Non-pigmented ciliary epithelial cell (primary cell): ENCODE data around the gene NEK4.

Source experiments
- DNase-seq: peaks from one replicate; pipeline ENCODE4 v3.0.0-alpha.2; 2010; ENCODE audit warnings: low read depth

Gene NEK4

DNA sequence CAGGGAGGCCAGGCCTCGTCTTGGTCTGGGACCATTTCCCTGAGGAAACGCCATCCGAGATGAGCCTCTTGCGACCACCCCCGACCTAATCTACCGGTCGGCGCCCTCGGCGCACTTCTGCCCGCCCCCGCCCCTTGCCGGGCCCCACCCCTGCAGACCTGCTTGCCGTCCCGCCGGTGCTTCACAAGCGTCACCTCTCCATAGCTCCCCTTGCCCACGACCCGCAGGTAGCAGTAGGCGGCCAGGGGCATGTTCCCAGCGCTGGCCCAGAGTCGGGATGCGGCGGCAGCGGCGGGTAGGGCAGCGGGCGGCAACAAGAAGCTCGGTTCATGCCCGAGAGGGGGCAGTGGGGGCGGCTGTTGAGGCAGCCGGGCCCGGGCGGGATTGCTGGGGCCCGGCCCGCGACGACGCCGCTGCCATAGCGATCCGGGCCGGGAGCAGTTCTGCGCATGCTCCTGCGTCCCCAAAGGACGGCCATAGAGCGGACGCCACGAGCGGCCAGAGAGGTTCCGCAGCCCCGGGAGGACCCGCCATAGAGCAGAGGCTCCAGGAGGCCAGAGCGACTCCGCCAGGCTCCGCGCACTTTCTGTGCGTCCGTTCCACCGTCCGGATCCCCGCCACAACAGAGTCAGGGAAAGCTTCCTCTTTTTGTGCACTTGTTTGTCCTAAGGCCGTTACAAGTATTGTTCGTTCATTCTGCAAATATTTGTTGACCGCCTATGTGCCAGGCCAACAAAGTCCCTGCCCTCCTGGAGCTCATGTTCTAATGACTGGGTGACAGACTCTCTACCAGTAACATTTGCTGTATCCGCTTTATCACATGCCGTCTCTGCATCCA lies at the start of gene NEK4:
NEK4 (minus strand) TSS at position 445 of the 838 bp plus-strand sequence; CDS start at position 251, 194 bp downstream.
- peak; percentile 47 for DNase-seq

DNA sequence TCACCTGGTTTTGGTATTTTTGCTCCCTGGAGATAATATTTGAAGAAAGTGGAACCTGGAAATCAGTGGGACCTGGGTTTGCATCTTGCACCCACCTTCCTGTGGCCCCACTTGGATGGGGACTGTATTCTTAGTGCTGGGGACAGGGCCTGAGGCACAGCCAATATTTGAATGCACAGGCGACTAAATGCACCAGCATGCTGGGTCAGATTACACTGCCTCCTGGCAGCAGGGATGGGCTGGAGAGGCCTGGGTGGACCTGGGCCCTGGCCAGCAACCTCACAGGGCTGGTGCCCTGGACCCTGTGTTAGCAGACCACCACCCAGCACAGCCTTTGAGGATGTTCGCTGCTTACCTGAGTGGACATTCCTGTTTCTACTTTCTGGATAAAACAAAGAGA lies 49.2 kb upstream of the NEK4 start:
- DNase-seq: no peak

GRCh38 chr3:52817860-52818259 lies 47.1 kb upstream of the NEK4 start:
- DNase-seq: no peak

- DNase-seq: no peak
Measured at GRCh38 chr3:52817221-52817620, 46.5 kb upstream of the NEK4 start.

- no peak for DNase-seq
Measured at GRCh38 chr3:52816654-52817053, 45.9 kb upstream of the NEK4 start.

GRCh38 chr3:52816199-52816598 lies 45.5 kb upstream of the NEK4 start:
- no peak for DNase-seq

DNA sequence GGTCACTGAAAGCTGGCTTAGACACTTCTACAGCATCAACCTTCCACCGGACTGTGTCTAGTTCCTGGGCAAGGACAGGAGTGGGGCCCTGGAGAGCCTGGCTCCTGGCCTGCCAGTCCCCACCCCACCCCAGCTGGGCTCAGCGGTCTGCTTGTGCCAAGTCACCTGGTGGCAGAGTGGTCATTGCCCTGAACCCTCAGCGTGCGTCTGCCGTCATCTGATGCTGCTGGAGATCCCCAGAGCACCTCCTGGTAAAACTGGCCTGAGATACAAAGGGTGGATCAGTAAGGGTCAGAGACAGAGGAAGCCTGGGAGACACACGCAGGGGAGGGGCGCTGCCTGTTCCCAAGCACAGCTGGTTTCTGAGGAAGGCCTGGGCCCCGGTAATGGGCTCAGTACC lies 43.1 kb upstream of the NEK4 start:
- no peak for DNase-seq

GRCh38 chr3:52811452-52812011 lies 40.8 kb upstream of the NEK4 start:
- no peak for DNase-seq

- DNase-seq: no peak
Measured at GRCh38 chr3:52810923-52811322, 40.2 kb upstream of the NEK4 start.

DNA sequence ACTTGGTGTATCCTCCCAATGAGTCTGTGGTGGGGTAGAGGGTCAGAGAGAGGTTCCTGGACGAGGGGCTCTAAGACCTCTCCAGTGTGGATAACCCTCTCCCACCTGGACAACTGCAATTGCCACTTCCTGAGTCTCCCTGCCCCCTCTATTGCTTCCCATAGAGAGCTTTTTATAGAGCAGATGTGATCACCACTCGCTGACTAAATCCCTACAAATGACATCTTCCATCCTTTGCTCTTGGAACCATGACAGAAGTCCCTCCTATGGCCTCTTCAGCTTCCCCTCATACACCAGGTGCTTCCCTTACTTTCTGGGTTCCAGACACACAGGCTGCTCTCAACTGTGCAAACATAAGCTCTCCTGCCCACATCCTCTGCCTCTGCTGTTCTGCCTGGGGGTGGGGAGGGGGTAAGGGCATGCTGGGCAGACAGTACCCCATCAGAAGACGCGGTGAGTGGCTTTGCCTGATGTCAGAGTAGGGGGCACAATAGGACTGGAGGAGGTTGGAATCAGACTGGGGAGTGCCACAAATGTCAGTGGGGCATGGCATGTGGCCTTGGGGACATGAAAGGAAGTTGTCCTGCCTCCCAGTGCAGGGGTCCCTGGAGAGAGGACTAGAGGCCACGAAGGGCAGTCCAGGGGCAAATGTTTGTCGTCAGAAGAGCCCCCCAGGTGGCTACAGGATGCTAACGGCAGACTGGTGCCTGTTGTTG lies 39.1 kb upstream of the NEK4 start:
- no peak for DNase-seq

DNA sequence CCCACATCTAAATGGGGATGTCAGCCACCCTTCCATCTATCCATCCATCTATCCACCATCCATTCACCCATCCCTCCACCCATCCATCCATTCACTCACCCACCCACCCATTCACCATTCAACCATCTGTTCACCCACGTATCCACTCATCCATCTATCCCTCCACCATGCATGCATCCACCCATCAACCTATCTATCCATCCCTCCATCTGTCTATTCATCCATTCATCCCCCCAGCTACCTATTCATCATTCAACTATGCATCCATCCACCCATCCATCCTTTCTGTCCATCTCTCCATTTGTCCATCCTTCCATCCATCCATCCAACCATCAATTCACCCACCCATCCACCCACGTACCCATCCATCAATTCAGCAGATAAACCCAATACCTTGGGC lies 38.4 kb upstream of the NEK4 start:
- no peak for DNase-seq

DNA sequence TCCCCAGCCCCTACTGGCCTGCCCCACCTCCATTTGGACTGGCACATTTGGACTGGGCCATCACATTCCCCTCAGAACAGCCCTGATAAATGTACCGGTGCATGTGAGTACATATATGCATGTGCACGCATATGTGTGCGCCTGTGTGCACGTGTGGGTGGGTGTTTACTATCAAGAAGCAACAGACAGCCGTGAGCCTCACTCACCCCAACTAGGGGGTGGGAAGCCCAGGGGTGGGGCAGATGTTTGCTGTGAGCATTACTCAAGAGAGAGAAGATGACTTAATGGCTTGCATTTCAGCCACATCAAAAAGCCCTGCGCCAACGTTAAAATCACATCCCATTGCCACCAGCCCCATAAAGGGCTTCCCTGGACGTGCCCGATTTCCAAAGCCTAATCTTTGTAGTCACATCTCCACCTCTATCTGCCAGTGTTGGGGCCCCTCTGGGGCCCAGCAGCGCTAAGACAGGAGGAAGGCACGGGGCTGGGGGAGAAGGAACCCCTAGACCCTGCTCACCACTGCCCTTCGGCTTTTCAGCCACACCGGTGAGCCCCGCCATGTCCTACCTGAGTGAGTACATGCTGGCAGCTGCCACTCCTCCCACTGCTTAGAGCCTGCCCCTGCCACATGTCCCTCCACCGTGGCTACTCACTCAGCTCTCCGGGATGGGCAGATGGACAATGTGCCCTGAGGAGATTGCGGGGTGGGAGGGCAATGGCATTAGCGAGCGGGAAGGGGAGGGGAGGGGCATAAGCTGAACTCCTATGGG lies 34.7 kb upstream of the NEK4 start:
- DNase-seq: no peak

GRCh38 chr3:52801839-52802238 lies 31.1 kb upstream of the NEK4 start:
- no peak for DNase-seq

DNA sequence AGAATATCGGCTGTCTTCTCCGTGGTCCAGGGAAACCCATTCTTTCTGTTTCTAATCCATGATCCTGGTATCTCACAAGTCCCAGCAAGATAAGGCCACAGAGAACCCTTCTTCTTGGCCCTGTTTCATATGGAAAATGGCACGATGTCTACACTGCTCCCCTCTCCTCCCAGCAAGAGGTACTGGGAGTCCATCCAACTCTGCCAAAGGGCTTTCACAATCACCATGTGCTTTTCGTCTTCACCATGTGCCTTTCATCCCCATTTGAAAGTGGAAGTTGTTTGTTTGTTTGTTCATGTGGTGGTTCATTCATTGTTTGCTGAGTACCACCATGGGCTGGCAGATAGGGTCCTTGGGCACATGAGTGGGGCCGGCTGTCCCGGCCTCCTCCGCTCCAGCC lies 29.3 kb upstream of the NEK4 start:
- no peak for DNase-seq

- no peak for DNase-seq
Measured at GRCh38 chr3:52798978-52799476, 28.3 kb upstream of the NEK4 start.

DNA sequence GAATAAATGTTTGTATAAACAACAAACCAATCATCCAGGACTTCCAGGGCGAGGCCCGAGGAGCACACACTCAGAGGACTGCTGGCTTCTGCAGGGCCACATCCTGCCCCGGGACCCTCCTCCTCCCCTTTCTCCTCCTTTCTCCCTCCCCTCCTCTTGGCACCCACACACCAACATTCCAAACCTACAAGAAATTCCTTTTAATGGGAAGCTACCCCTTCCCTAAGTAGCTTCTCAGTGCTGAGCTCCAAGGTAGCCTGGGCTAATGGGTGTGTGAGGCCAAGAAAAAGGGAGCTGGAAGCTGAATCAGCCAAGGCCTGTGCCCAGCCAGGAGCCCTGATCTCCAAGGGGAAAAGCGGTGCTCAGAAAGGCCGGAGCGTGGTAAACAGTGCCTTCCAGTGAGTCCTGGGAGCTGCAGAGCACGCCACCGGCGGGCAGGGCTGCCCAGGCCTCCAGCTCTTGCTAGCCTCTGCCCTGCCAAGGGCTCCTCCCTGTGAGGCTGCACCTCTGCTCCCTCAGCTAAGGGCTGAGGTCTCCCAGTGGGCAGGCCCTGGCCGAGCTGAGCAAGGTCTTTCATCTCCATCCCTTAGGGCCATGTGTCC lies 27.7 kb upstream of the NEK4 start:
- no peak for DNase-seq

GRCh38 chr3:52796411-52796810 lies 25.7 kb upstream of the NEK4 start:
- DNase-seq: no peak

GRCh38 chr3:52795298-52795900 lies 24.7 kb upstream of the NEK4 start:
- DNase-seq: no peak

DNA sequence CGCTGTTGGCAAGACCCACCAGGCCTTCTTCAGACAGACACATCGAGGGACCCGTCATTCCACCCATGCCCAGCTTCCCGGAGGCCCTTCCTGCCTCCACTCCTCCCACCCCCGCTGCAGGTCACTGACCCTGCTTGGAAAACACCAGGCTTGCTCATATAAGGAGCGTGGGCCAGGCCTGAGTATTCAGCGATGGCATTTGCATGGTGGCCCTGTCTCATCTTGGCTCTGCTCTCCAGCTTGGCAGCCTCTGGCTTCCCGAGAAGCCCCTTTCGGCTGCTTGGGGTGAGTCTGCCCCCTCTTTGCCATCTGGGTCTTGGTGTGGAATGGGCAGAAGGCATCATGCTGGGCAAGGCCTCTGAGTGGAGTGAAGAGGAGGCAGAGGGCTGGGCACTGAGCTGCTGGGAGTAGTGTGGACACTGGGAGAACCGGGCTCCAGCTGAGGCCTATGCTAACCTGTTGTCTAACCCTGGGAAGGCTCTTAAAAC lies 23.9 kb upstream of the NEK4 start, which contains the start of gene ITIH3:
ITIH3 (plus strand) TSS at position 185 of the 488 bp plus-strand sequence; CDS start at position 193, 8 bp downstream.
- no peak for DNase-seq

DNA sequence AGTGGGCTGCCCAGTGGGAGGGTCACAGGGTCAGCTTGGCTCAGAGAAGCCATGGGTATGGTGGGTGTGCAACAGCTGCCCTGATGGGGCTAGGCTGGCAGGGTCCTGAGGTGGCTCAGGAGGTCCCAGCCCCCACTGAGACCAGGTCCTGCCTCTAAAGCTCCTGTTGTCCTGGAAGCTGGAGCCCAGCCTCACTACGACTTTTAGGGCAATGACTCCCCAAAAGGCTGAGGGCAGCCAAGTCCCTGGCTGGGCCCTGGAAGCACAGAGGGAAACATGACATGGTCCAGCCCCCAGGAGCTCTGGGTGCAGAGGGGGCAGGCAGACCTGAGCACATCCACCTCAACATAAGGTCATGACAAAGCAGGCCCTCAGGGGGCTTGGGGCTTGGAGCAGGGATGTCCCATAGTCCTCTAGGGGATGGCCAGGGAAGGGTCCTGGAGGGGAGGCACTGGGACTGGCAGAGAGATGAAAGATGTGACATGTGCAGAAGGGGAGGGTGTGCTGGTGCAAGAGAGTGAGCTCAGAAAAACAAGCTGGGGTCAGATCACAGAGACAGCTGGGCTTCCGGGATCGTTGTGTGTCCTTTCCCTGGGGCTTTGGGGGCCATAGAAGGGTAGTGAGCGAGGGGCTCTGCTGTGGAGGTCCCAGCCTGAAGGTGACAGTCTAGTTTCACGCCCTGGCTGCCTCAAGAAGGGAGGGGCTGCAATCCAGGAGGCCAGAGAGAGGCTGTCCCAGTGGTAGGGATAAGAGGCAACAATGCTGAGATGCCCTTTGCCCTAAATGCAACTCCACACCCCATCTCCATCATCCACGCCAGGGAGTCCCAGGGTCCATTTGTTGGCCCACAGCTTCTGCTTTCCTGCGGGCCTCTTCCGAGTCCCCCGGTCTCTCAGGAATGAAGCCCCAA lies 23.2 kb upstream of the NEK4 start:
- DNase-seq: no peak
